OCI-LY1 (cell line): Measurements from ENCODE around the gene COX19.

Experiments
- EZH2 ChIP-seq: fragments of 200-600 bp; sonication (generic), shearing (Covaris generic); IDR thresholded peaks from 2 replicates; pipeline ENCODE4 v1.8.0; 2017; ENCODE audit warnings: borderline replicate concordance, mixed run types, mild to moderate bottlenecking, antibody characterized with exemption, low read length, moderate library complexity, mixed read lengths
- TF ChIP-seq, protein P1 (sequence below): fragments of 200-600 bp; sonication (generic), shearing (Covaris generic); IDR thresholded peaks from 2 replicates; pipeline ENCODE4 v1.5.1; 2017; ENCODE audit warnings: mild to moderate bottlenecking, antibody characterized with exemption, low read length, moderate library complexity, mixed read lengths

DNA sequence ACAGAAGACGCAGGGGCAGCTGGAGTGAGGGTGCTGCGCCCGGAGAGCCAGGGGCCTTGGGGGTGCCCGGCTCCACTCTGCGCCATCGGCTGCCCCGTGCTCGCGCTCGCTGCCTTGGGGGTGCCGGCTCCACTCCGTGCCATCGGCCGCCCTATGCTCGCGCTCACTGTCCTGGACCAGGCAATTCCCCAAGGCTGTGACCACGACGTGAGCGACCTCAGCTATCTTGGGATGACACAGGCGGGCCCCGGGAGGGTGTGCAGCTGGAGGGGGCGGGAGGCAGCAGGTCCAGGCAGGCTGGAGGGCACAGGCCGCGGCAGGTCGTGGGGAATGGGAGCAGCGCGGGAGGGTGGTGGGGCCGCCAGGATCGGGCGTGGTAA lies 37.4 kb upstream of the COX19 start:
- TF ChIP-seq, protein P1, sequence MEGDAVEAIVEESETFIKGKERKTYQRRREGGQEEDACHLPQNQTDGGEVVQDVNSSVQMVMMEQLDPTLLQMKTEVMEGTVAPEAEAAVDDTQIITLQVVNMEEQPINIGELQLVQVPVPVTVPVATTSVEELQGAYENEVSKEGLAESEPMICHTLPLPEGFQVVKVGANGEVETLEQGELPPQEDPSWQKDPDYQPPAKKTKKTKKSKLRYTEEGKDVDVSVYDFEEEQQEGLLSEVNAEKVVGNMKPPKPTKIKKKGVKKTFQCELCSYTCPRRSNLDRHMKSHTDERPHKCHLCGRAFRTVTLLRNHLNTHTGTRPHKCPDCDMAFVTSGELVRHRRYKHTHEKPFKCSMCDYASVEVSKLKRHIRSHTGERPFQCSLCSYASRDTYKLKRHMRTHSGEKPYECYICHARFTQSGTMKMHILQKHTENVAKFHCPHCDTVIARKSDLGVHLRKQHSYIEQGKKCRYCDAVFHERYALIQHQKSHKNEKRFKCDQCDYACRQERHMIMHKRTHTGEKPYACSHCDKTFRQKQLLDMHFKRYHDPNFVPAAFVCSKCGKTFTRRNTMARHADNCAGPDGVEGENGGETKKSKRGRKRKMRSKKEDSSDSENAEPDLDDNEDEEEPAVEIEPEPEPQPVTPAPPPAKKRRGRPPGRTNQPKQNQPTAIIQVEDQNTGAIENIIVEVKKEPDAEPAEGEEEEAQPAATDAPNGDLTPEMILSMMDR: no peak
- no peak for TF ChIP-seq EZH2
